ENCODE measurements around the gene GAL3ST2.
"Not testable (repeated sequence)": the region's sequence is repeated elsewhere in the genome, so short reads cannot be mapped to it uniquely, and the experiment has no call there.

The GAL3ST2 gene

DNA sequence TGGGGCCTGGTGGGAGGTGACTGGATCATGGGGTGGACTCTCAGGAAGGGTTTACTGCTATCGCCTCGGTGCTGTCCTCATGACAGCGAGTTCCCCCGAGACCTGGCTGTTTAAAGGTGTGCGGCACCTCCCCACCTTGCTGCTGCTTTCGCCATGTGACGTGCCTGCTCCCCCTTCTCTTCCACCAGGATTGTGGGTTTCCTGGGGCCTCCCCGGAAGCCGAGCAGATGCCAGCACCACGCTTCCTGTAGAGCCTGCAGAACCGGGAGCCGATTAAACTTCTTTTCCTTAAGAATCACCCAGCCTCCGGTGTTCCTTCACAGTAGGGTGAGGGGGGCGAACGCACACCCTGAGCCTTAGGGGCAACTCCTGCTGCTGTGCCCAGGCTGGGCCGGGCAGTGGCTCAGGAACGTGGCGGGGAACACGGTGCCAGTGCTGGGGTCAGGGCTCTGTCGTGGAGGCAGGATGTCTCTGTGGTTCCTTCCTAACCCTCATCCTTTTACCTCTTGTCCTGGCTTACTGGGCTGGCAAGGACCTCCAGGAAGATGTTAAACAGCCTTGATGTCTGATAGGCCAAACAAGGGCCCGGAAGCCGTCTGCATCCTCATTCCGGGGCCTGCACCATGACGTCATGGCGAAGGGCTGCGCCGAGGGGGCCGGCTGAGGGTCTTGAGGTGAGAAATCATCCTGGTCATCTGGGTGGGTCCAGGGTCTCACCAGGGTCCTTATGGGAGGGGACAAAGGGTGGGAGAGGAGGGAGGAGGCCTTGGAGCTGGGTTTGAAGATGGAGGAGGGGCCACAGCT, 45.0 kb downstream of the GAL3ST2 start:
- DNase-seq, result no peak

DNA sequence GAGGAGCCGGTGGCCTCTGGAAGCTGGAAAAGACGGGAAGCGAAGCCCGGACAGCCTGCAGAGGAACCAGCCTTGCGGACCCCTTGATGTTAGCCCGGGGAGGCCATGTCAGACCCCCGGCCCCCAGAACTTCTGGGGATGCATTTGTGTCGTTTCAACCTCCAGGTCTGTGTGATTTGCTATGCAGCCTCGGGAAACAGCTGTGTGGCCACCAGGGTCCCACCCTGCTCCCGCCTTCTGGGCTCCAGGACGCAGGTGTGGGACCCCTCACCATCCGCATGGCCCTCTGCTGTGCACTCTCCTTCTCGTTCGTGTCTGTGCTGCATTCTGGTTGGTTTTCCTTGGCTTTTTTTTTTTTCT, 45.6 kb downstream of the GAL3ST2 start:
- no peak for DNase-seq

DNA sequence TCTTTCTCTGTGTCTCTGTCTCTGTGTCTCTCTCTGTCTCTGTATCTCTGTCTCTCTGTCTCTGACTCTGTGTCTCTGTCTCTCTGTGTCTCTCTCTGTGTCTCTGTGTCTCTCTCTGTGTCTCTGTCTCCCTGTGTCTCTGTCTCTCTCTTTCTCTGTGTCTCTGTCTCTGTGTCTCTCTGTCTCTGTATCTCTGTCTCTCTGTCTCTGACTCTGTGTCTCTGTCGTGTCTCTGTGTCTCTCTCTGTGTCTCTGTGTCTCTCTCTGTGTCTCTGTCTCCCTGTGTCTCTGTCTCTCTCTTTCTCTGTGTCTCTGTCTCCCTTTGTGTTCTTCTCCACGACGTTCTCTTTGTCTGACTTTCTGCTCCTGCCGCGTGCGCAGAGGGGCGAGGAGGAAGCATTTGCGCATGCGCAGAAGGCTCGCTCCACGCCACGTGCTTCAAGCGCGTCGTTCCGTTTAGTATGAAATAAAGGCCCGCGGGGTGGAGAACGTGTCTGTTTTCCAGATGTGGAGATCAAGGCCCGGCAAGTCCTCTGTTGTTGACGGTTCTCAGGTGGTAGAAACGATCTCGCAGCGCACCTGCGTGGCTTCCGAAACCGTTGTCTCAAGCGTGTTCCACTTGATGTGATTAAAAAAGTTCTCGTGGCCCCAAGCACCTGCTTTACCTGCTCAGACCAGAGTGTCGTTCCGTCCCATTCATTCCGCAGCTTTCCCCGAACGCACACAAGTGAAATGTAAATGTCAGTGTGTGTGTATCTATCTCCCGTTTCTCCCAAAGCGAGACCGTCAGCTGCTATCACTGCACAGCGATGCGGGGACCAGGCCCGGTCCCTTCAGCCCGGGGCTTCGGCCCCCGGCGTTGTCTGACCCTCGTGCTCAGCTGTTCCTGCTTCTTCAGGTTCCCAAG, 47.2 kb downstream of the GAL3ST2 start:
- DNase-seq, result not testable (repeated sequence)

DNA sequence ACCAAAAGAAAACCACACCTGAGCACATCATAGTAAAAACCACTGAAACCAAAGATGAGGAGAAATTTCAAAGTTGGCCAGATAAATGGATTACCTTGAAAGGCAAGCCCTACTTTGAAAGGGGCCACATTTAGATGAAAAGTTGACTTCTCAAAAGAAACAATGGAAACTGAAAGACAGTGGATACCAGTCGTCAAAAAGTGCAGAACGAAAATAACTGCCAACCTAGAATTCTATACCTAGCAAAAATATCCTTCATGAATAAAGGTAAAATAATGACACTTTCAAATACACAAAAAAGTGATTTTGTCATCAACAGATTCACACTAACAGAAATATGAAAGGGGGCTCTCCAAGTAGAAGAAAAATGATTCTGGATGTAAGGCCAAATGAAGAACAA, 50.8 kb downstream of the GAL3ST2 start:
- no peak for DNase-seq

GRCh38 chr2:241833101-241833663, 56.6 kb downstream of the GAL3ST2 start:
- DNase-seq, result no peak

GRCh38 chr2:241833756-241834526, 57.3 kb downstream of the GAL3ST2 start:
- DNase-seq, result not testable (repeated sequence)

- DNase-seq, result no peak
Observed at GRCh38 chr2:241834527-241835210, 58.0 kb downstream of the GAL3ST2 start.

GRCh38 chr2:241835611-241836010, 59.0 kb downstream of the GAL3ST2 start:
- DNase-seq, result no peak

- no peak for DNase-seq
Observed at GRCh38 chr2:241836292-241836691, 59.7 kb downstream of the GAL3ST2 start.

DNA sequence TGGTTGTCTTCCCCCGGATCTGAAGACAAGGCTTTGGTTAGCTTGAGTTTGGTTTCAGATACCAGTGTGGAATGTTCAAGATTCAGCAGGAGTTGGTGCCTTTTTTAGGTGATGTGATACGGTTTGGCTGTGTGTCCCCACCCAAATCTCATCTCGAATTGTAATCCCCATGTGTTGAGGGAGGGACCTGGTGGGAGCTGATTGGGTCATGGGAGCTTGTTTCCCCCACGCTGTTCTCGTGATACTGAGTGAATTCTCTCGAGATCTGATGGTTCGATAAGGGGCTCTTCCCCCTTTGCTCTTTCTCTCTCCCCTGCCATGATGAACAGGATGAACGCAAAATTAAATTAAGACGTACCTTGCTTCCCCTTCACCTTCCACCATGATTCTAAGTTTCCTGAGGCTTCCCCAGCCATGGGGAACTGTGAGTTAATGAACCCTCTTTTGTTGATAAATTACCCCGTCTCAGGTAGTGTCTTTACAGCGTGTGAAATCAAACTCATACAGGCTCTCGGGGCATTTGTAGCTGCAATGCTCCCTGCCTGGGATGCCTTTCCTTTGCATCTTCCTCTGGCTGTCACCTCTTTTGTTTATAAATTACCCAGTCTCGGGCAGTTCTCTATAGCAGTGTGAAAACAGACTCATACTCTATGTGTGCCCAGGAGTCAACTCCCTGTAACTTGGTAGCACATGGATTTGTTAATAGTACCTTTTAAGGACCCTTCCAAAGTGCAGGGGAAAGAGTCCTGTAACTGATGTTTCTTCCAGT, 60.8 kb downstream of the GAL3ST2 start:
- no peak for DNase-seq

- no peak for DNase-seq
Observed at GRCh38 chr2:241841181-241842066, 64.8 kb downstream of the GAL3ST2 start.

DNA sequence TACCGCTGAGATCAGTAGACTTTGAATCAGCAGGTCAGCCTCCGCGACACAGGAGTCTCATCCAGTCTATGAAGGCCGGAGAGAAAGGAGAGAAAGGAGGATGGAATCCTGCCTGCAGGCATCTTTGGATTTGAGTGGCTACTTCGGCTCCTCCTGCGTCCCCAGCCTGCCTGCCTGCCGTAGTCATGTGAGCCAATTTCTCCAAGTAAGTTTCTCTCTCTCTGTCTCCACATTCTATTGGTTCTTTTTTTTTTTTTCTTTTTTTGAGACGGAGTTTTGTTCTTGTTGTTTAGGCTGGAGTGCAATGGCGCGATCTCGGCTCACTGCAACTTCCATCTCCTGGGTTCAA, 65.4 kb downstream of the GAL3ST2 start:
- DNase-seq, result no peak

DNA sequence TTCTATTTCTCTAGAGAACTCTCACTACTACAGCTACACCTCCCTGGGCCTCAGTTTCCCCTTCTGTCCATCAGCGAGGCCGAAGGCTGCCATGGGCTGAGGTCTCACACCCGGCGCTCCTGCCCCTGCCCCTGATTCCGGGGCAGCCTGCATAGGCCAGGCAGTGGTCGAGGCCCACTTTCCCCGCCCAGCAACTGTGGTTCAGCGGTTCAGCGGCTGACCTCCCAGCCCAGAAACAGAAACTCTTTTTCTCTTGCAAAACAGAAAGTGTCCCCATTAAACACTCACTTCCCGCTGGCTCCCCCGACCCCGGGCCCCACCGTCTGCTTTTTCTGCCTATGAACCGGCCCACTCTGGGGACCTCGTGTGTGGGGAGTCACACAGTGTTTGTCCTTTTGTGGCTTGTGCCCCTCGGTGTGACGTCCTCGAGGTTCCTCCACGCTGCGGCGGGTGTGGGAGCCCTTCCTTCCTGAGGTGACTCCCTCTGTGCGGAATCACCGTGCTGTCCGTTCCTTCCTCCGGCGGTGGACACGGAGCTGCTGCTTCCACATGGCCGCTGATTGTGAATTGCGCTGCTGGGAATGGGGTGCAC, 66.1 kb downstream of the GAL3ST2 start:
- DNase-seq, result no peak

GRCh38 chr2:241843321-241844065, 66.9 kb downstream of the GAL3ST2 start:
- no peak for DNase-seq

- peak; percentile 22 to 23 for DNase-seq
Observed at GRCh38 chr2:241844066-241844728, 67.6 kb downstream of the GAL3ST2 start.

GRCh38 chr2:241844831-241845578, 68.4 kb downstream of the GAL3ST2 start:
- no peak for DNase-seq

GRCh38 chr2:241846406-241846805, 69.8 kb downstream of the GAL3ST2 start:
- DNase-seq, result no peak
